Endothelial cell of umbilical vein (primary cell): ENCODE data around the gene ADGRD1. TPM values are rescaled to one million over a fixed set of nuclear protein-coding genes. Genes with fewer than 3 reads are reported as not detected.

ENCODE experiments used
- BruUV-seq: library from RNA; stranded (reverse); fragments of 400-500 nt; replicated peaks from 2 replicates; lab custom pipeline; 2021; lab: Mats Ljungman, UMichigan
- CTCF ChIA-PET: fragments of 300-600, 350-600 bp; sonication (Branson Sonifier 250); formaldehyde crosslinking; loops from one replicate; lab custom pipeline; 2021; ENCODE audit warnings: antibody characterized with exemption, inconsistent platforms; lab: Charles Lee
- POLR2A ChIA-PET: fragments of 300-600, 350-600 bp; sonication (Branson Sonifier 250); formaldehyde crosslinking; loops from one replicate; lab custom pipeline; 2021; ENCODE audit warnings: antibody characterized with exemption, inconsistent platforms; lab: Charles Lee
- DNase-seq: peaks from one replicate; pipeline ENCODE4 v3.0.0-alpha.2; 2011; ENCODE audit warnings: low read depth, low spot score
- FAIRE-seq: peaks from 2 replicates; lab custom pipeline; 2011; peaks lifted over from hg19 to GRCh38; lab: Jason Lieb, UNC
- H2AFZ ChIP-seq: 2 replicates; pipeline ENCODE4 v1.6.0; 2012; ENCODE audit warnings: low read depth, low read length, control low read depth, inconsistent platforms
- H3K27ac ChIP-seq: 2 replicates; pipeline ENCODE4 v1.5.1; 2011; ENCODE audit warnings: low read depth, mild to moderate bottlenecking, control low read depth, low read length, moderate library complexity; ENCODE audit not compliant: insufficient read depth
- H3K27me3 ChIP-seq, 2 experiments: 2 replicates each; pipeline versions ENCODE4 v1.6.0 to v1.6.1; 2011; ENCODE audit warnings: low read length in 2 of 2, mixed read lengths in 1 of 2; ENCODE audit not compliant: control insufficient read depth in 2 of 2, insufficient read depth in 2 of 2
- H3K36me3 ChIP-seq, 2 experiments: 2 replicates in 1 of 2; 3 replicates in 1 of 2; pipeline ENCODE4 v1.5.1; 2011; ENCODE audit warnings: low read length in 2 of 2, mild to moderate bottlenecking in 1 of 2, moderate library complexity in 1 of 2; ENCODE audit not compliant: control insufficient read depth in 2 of 2, insufficient read depth in 2 of 2; ENCODE audit errors: extremely low read depth in 1 of 2
- H3K4me1 ChIP-seq: 3 replicates; pipeline ENCODE4 v1.5.1; 2011; ENCODE audit warnings: mild to moderate bottlenecking, low read length; ENCODE audit not compliant: control insufficient read depth, insufficient read depth; ENCODE audit errors: extremely low read depth
- H3K4me2 ChIP-seq: 2 replicates; pipeline ENCODE4 v1.6.1; 2011; ENCODE audit warnings: low read length, control low read depth, mixed read lengths; ENCODE audit not compliant: insufficient read depth
- H3K4me3 ChIP-seq, 3 experiments: fragments of 200-600 bp in 1 of 3; sonication (generic), shearing (Covaris generic) in 1 of 3; replicated peaks in 1 of 3; 2 replicates each; pipeline ENCODE4 v1.5.1; 2011 to 2016; ENCODE audit warnings: control low read depth in 3 of 3, low read length in 3 of 3, mild to moderate bottlenecking in 2 of 3, inconsistent platforms in 1 of 3, low read depth in 1 of 3, moderate library complexity in 1 of 3; ENCODE audit not compliant: insufficient read depth in 1 of 3
- H3K79me2 ChIP-seq: 2 replicates; pipeline ENCODE4 v1.6.0; 2012; ENCODE audit warnings: low read length, inconsistent platforms; ENCODE audit not compliant: control insufficient read depth, insufficient read depth
- H3K9ac ChIP-seq: replicated peaks from 2 replicates; pipeline ENCODE3; 2011; ENCODE audit warnings: low read length, control low read depth; ENCODE audit not compliant: insufficient read depth; ENCODE audit errors: extremely low read depth
- H3K9me1 ChIP-seq: replicated peaks from 3 replicates; pipeline ENCODE4 v1.6.0; 2011; ENCODE audit warnings: mild to moderate bottlenecking, low read length; ENCODE audit not compliant: control insufficient read depth, insufficient read depth; ENCODE audit errors: extremely low read depth
- H3K9me3 ChIP-seq: replicated peaks from 2 replicates; pipeline ENCODE4 v1.5.1; 2012; ENCODE audit warnings: low read length, inconsistent platforms; ENCODE audit not compliant: control insufficient read depth, insufficient read depth
- H4K20me1 ChIP-seq: replicated peaks from 2 replicates; pipeline ENCODE3; 2011; ENCODE audit warnings: mild to moderate bottlenecking, low read length; ENCODE audit not compliant: control insufficient read depth, insufficient read depth; ENCODE audit errors: extremely low read depth
- EZH2 ChIP-seq: IDR thresholded peaks from 2 replicates; pipeline ENCODE4 v1.6.1; 2012; ENCODE audit warnings: borderline replicate concordance, low read depth, mild to moderate bottlenecking, moderate library complexity, low read length, inconsistent platforms; ENCODE audit not compliant: severe bottlenecking
- FOS ChIP-seq: IDR thresholded peaks from 2 replicates; pipeline ENCODE4 v1.6.1; 2011; ENCODE audit warnings: mild to moderate bottlenecking, low read length, moderate library complexity, borderline replicate concordance; ENCODE audit not compliant: insufficient read depth
- GATA2 ChIP-seq: IDR thresholded peaks from 2 replicates; pipeline ENCODE4 v1.7.0; 2011; ENCODE audit warnings: low read depth, mild to moderate bottlenecking, moderate library complexity, mixed read lengths, low read length; ENCODE audit not compliant: insufficient read length, insufficient read depth
- JUN ChIP-seq: IDR thresholded peaks from 2 replicates; pipeline ENCODE4 v1.6.1; 2011; ENCODE audit warnings: borderline replicate concordance, low read depth; ENCODE audit not compliant: insufficient read length, insufficient read depth
- MAX ChIP-seq: IDR thresholded peaks from 2 replicates; pipeline ENCODE4 v1.6.1; 2011; ENCODE audit not compliant: insufficient read depth, insufficient read length
- MYC ChIP-seq: IDR thresholded peaks from one replicate; pipeline ENCODE4 v1.6.1; 2011; ENCODE audit warnings: mild to moderate bottlenecking, low read depth, low read length
- POLR2A ChIP-seq: IDR thresholded peaks from 2 replicates; pipeline ENCODE4 v1.6.1; 2012; ENCODE audit warnings: low read depth, mild to moderate bottlenecking, control low read depth, low read length
- POLR2AphosphoS5 ChIP-seq: IDR thresholded peaks from 2 replicates; pipeline ENCODE4 v1.6.1; 2012; ENCODE audit warnings: low read depth, mild to moderate bottlenecking, control low read depth, low read length, moderate library complexity; ENCODE audit not compliant: insufficient read depth
- dilution Hi-C: fragments of 300-500 bp; cut with MboI; formaldehyde crosslinking; loops from one replicate; pipeline ENCODE4 v1.15.0; 2019; ENCODE audit warnings: low sequenced_read_pairs; ENCODE audit not compliant: extremely low pct_ligation_motif_present
- intact Hi-C: fragments of 100-400 bp; cut with micrococcal nuclease; formaldehyde crosslinking; loops from one replicate; pipeline ENCODE4 v1.10.0; 2022
- polyA plus RNA-seq, 4 experiments: library from polyadenylated mRNA; depleted of rRNA in 3 of 4; stranded (reverse) in 3 of 4; unstranded in 1 of 4; fragments of >200 nt; gene quantifications; 2 replicates each; pipeline versions ENCODE4 v1.2.1 to v1.2.3, GENCODE V29; 2011 to 2012; ENCODE audit warnings: missing spikeins in 1 of 4
- total RNA-seq: library from RNA; stranded (reverse); gene quantifications from 2 replicates; pipeline ENCODE4 v1.2.3, GENCODE V29; 2021
- TF ChIP-seq, protein P1 (sequence below), 2 donors: IDR thresholded peaks; 1 replicate in 1 of 2; 2 replicates in 1 of 2; pipeline ENCODE4 v1.5.1; 2011; ENCODE audit warnings: low read length in 2 of 2, mild to moderate bottlenecking in 2 of 2, moderate library complexity in 2 of 2, control low read depth in 1 of 2, inconsistent platforms in 1 of 2, low read depth in 1 of 2; ENCODE audit not compliant: insufficient read depth in 1 of 2; ENCODE audit errors: extremely low read depth in 1 of 2

Gene ADGRD1
- total and polyA plus RNA-seq, 2 donors (not counting 3 experiments of a cell fraction or from before 2014, with no cell fraction given) = 0.07 TPM; not detected in 1

- DNase-seq (no peak), FAIRE-seq (no peak)
- no peaks in the 10 kb centered on the region for H3K4me1 ChIP-seq
- no peaks in the 10 kb centered on the region for H3K79me2 ChIP-seq
- no peak overlapping the region for H3K4me2 ChIP-seq
- TF ChIP-seq, protein P1, sequence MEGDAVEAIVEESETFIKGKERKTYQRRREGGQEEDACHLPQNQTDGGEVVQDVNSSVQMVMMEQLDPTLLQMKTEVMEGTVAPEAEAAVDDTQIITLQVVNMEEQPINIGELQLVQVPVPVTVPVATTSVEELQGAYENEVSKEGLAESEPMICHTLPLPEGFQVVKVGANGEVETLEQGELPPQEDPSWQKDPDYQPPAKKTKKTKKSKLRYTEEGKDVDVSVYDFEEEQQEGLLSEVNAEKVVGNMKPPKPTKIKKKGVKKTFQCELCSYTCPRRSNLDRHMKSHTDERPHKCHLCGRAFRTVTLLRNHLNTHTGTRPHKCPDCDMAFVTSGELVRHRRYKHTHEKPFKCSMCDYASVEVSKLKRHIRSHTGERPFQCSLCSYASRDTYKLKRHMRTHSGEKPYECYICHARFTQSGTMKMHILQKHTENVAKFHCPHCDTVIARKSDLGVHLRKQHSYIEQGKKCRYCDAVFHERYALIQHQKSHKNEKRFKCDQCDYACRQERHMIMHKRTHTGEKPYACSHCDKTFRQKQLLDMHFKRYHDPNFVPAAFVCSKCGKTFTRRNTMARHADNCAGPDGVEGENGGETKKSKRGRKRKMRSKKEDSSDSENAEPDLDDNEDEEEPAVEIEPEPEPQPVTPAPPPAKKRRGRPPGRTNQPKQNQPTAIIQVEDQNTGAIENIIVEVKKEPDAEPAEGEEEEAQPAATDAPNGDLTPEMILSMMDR (IDR thresholded peaks at IDR 0.05; ENCODE audit: extremely low read depth in 1 of 2, insufficient read depth in 1 of 2, low read depth in 1 of 2, low read length in 2 of 2) = no peak
- no peak for TF ChIP-seq MAX
- no peak for TF ChIP-seq POLR2A
- no peak for TF ChIP-seq MYC
- TF ChIP-seq GATA2 = no peak
- TF ChIP-seq EZH2 = no peak
- TF ChIP-seq FOS = no peak
- no peak for TF ChIP-seq JUN
- no peak for TF ChIP-seq POLR2AphosphoS5
- no peak overlapping the region for H3K4me3 ChIP-seq
- no TSS peak for BruUV-seq
- H3K36me3 ChIP-seq = no peaks in the 10 kb centered on the region
- H3K9ac ChIP-seq = no peak overlapping the region
- ChIA-PET POLR2A (no interaction called here), CTCF (no interaction called here)
- no peaks in the 10 kb centered on the region for H4K20me1 ChIP-seq
- no peaks in the 10 kb centered on the region for H3K9me3 ChIP-seq
- intact Hi-C loops (no loop called here), dilution Hi-C loops (no loop called here)
- no peaks in the 10 kb centered on the region for H3K27me3 ChIP-seq
- no peaks in the 10 kb centered on the region for H3K9me1 ChIP-seq
- no peak overlapping the region for H3K27ac ChIP-seq
- H2AFZ ChIP-seq = no peak overlapping the region
Measured at GRCh38 chr12:130971925-130972585, 18.3 kb downstream of the ADGRD1 start.
